H9 (cell line): ENCODE data around the gene BRDT. TPM values are rescaled to one million over a fixed set of nuclear protein-coding genes. Genes with fewer than 3 reads are reported as not detected.
A peak's percentile ranks its signal among the peaks of the same experiment; 100 is the strongest.

ENCODE experiments used
- DNase-seq: peaks from one replicate; pipeline ENCODE4 v3.0.0-alpha.2; 2017
- H2AFZ ChIP-seq: one replicate; pipeline ENCODE4 v1.6.1; 2013; ENCODE audit warnings: mild to moderate bottlenecking, low read length, control low read depth, moderate library complexity
- H2AK5ac ChIP-seq: 2 replicates; pipeline ENCODE4 v1.6.1; 2013; ENCODE audit warnings: low read length, control low read depth, mixed read lengths; ENCODE audit not compliant: insufficient read length
- H2BK120ac ChIP-seq: one replicate; pipeline ENCODE4 v1.6.1; 2013; ENCODE audit warnings: low read depth, mild to moderate bottlenecking, low read length, control low read depth, inconsistent platforms; ENCODE audit not compliant: poor library complexity, severe bottlenecking
- H2BK12ac ChIP-seq: 2 replicates; pipeline ENCODE4 v1.6.1; 2013; ENCODE audit warnings: low read length, control low read depth, mixed read lengths, low read depth; ENCODE audit not compliant: insufficient read length
- H2BK15ac ChIP-seq: 2 replicates; pipeline ENCODE4 v1.6.1; 2013; ENCODE audit warnings: low read depth, low read length, control low read depth
- H2BK20ac ChIP-seq: one replicate; pipeline ENCODE4 v1.6.1; 2013; ENCODE audit warnings: low read depth, mild to moderate bottlenecking, low read length, control low read depth, inconsistent platforms; ENCODE audit not compliant: poor library complexity, severe bottlenecking
- H2BK5ac ChIP-seq: 2 replicates; pipeline ENCODE4 v1.6.1; 2013; ENCODE audit warnings: low read length, control low read depth, mixed read lengths; ENCODE audit not compliant: insufficient read length
- H3K14ac ChIP-seq: 2 replicates; pipeline ENCODE4 v1.6.1; 2013; ENCODE audit warnings: low read length, control low read depth; ENCODE audit not compliant: insufficient read depth
- H3K18ac ChIP-seq: 2 replicates; pipeline ENCODE4 v1.6.1; 2013; ENCODE audit warnings: low read depth, mild to moderate bottlenecking, mixed read lengths, low read length, control low read depth; ENCODE audit not compliant: insufficient read length
- H3K23ac ChIP-seq: 2 replicates; pipeline ENCODE4 v1.6.1; 2013; ENCODE audit warnings: low read length, control low read depth, mixed read lengths, low read depth; ENCODE audit not compliant: insufficient read length
- H3K23me2 ChIP-seq: 2 replicates; pipeline ENCODE4 v1.6.1; 2013; ENCODE audit warnings: low read depth, mild to moderate bottlenecking, mixed read lengths, low read length, control low read depth; ENCODE audit not compliant: insufficient read length, poor library complexity, severe bottlenecking
- H3K27ac ChIP-seq: 2 replicates; pipeline ENCODE4 v1.5.1; 2013; ENCODE audit warnings: low read length, control low read depth, mixed read lengths, low read depth; ENCODE audit not compliant: insufficient read length
- H3K27me3 ChIP-seq: 2 replicates; pipeline ENCODE4 v1.6.1; 2013; ENCODE audit warnings: low read length, control low read depth, inconsistent platforms; ENCODE audit not compliant: insufficient read depth
- H3K4ac ChIP-seq: 2 replicates; pipeline ENCODE4 v1.6.1; 2013; ENCODE audit warnings: low read depth, mild to moderate bottlenecking, control low read depth, inconsistent platforms, low read length, moderate library complexity
- H3K4me1 ChIP-seq: 2 replicates; pipeline ENCODE4 v1.6.1; 2013; ENCODE audit warnings: low read length, control low read depth, inconsistent platforms; ENCODE audit not compliant: insufficient read depth
- H3K4me2 ChIP-seq: 2 replicates; pipeline ENCODE4 v1.6.1; 2013; ENCODE audit warnings: low read length, control low read depth, mixed read lengths; ENCODE audit not compliant: insufficient read length, insufficient read depth
- H3K56ac ChIP-seq: 2 replicates; pipeline ENCODE4 v1.6.1; 2013; ENCODE audit warnings: low read depth, mild to moderate bottlenecking, mixed read lengths, low read length, control low read depth; ENCODE audit not compliant: insufficient read length
- H3K79me1 ChIP-seq: 2 replicates; pipeline ENCODE4 v1.6.1; 2013; ENCODE audit warnings: low read depth, mild to moderate bottlenecking, moderate library complexity, low read length, control low read depth, inconsistent platforms; ENCODE audit not compliant: insufficient read depth, poor library complexity, severe bottlenecking
- H3K79me2 ChIP-seq: 2 replicates; pipeline ENCODE4 v1.6.1; 2013; ENCODE audit warnings: low read length, control low read depth, inconsistent platforms; ENCODE audit not compliant: insufficient read depth
- H3K9ac ChIP-seq: 2 replicates; pipeline ENCODE4 v1.6.1; 2013; ENCODE audit warnings: low read length, control low read depth, mixed read lengths; ENCODE audit not compliant: insufficient read length; ENCODE audit errors: extremely low read depth
- H3K9me3 ChIP-seq: one replicate; pipeline ENCODE4 v1.6.1; 2013; ENCODE audit warnings: low read depth, low read length, inconsistent platforms; ENCODE audit not compliant: control insufficient read depth
- H3T11ph ChIP-seq: one replicate; pipeline ENCODE4 v1.6.1; 2013; ENCODE audit warnings: mild to moderate bottlenecking, low read length, control low read depth, inconsistent platforms
- H4K20me1 ChIP-seq: one replicate; pipeline ENCODE4 v1.6.1; 2013; ENCODE audit not compliant: control insufficient read depth, insufficient read length, insufficient read depth
- H4K5ac ChIP-seq: 2 replicates; pipeline ENCODE4 v1.6.1; 2013; ENCODE audit warnings: low read depth, mild to moderate bottlenecking, mixed read lengths, low read length, control low read depth; ENCODE audit not compliant: insufficient read length
- H4K8ac ChIP-seq: replicated peaks from 2 replicates; pipeline ENCODE4 v1.6.1; 2013; ENCODE audit warnings: low read length, control low read depth, mixed read lengths, low read depth; ENCODE audit not compliant: insufficient read length
- H4K91ac ChIP-seq: 2 replicates; pipeline ENCODE4 v1.6.1; 2013; ENCODE audit warnings: low read depth, mild to moderate bottlenecking, moderate library complexity, mixed read lengths, low read length, control low read depth; ENCODE audit not compliant: insufficient read length
- H3K27ac Mint-ChIP-seq, 3 experiments: 2 replicates in 2 of 3; 3 replicates in 1 of 3; pipeline ENCODE4 v1.8.0; 2020 to 2021; ENCODE audit warnings: mixed read lengths in 3 of 3, mild to moderate bottlenecking in 1 of 3, moderate library complexity in 1 of 3
- H3K27me3 Mint-ChIP-seq: 2 replicates; pipeline ENCODE4 v1.8.0; 2021; ENCODE audit warnings: low read depth, mild to moderate bottlenecking, moderate library complexity, mixed read lengths
- H3K36me3 Mint-ChIP-seq, 3 experiments: 2 replicates in 2 of 3; 3 replicates in 1 of 3; pipeline ENCODE4 v1.8.0; 2020 to 2021; ENCODE audit warnings: low read depth in 3 of 3, mixed read lengths in 3 of 3; ENCODE audit not compliant: insufficient read depth in 1 of 3
- H3K4me1 Mint-ChIP-seq, 2 experiments: 2 replicates each; pipeline ENCODE4 v1.8.0; 2020; ENCODE audit warnings: mixed read lengths in 2 of 2
- H3K4me3 Mint-ChIP-seq, 2 experiments: 2 replicates in 1 of 2; 3 replicates in 1 of 2; pipeline ENCODE4 v1.8.0; 2020 to 2021; ENCODE audit warnings: mild to moderate bottlenecking in 2 of 2, mixed read lengths in 2 of 2, moderate library complexity in 1 of 2
- H3K9me3 Mint-ChIP-seq, 2 experiments: 2 replicates in 1 of 2; 3 replicates in 1 of 2; pipeline ENCODE4 v1.8.0; 2020; ENCODE audit warnings: mild to moderate bottlenecking in 2 of 2, mixed read lengths in 2 of 2, moderate library complexity in 1 of 2
- CTCF ChIP-seq: fragments of 200-600 bp; sonication (generic); conservative IDR thresholded peaks from 3 replicates; pipeline ENCODE4 v1.8.0; 2021; ENCODE audit warnings: antibody characterized with exemption, mild to moderate bottlenecking
- WGBS: extraction: QIAGEN DNeasy Blood & Tissue Kit; methylation state at CpG from one replicate; pipeline ENCODE4 v1.1.7; 2013; ENCODE audit warnings: missing lambda C conversion rate, low lambda C conversion rate, mixed read lengths; ENCODE audit not compliant: insufficient read length; ENCODE audit errors: extremely low coverage; 5-methylcytosine and 5-hydroxymethylcytosine counted together
- long read RNA-seq: library from polyadenylated mRNA; unstranded; transcript quantifications from one replicate; pipeline ENCODE4 v2.0.0, GENCODE V29; 2020
- total RNA-seq: library from RNA; stranded (reverse); gene quantifications from 2 replicates; pipeline ENCODE4 v1.2.1, GENCODE V29; 2021

Gene BRDT
- 0.15 TPM in 2 replicates for total RNA-seq
- long read RNA-seq, partial matches to known transcripts = 0 of 2 reads
- long read RNA-seq, other reads (novel, unspliced or antisense) = 2 of 2 reads

DNA sequence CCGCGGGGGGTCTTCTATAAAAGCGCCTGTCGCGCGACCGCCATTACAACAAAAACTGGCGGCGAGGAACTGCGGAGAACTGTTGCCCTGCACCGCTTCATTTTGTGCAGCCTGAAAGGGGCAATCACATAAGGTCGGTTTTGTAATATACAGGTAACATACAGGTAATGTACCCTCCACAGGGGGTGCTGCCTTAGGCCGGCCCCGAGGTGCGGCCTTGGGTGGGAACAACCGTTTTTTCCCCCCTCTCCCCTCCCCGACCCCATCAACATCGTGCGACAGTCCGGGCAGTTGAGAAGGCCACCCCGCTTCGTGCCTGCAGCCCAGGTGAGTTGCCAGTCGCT is at the start of gene BRDT:
BRDT (plus strand) TSS at position 46 of the 344 bp plus-strand sequence. CDS start 13,354 bp downstream, outside the sequence.
- H3K9me3 Mint-ChIP-seq = no peaks in the 10 kb centered on the region
- Histone ChIP-seq H4K5ac (no peak within 1 kb of the TSS), H3K27ac (no peak within 1 kb of the TSS), H3K4me1 (no peaks in the 10 kb centered on the region), H3K56ac (no peak within 1 kb of the TSS), H3K18ac (no peak within 1 kb of the TSS), H2BK5ac (no peak within 1 kb of the TSS), H2BK15ac (no peak within 1 kb of the TSS), H3K4ac (no peak within 1 kb of the TSS), H2AFZ (peak within 1 kb of the TSS; percentile 37), H3K79me1 (no peaks in the 10 kb centered on the region), H2AK5ac (no peak within 1 kb of the TSS), H3K23ac (no peak within 1 kb of the TSS), H3T11ph (no peak within 1 kb of the TSS), H3K9me3 (no peaks in the 10 kb centered on the region), H2BK20ac (no peak within 1 kb of the TSS), H4K8ac (no peak within 1 kb of the TSS), H3K23me2 (no peaks in the 10 kb centered on the region), H2BK12ac (no peak within 1 kb of the TSS), H2BK120ac (no peak within 1 kb of the TSS), H3K9ac (no peak within 1 kb of the TSS), H4K91ac (no peak within 1 kb of the TSS), H3K14ac (no peak within 1 kb of the TSS), H4K20me1 (no peaks in the 10 kb centered on the region), H3K27me3 (no peaks in the 10 kb centered on the region), H3K4me2 (no peak within 1 kb of the TSS), H3K79me2 (no peaks in the 10 kb centered on the region)
- no peaks in the 10 kb centered on the region for H3K27me3 Mint-ChIP-seq
- DNase-seq = no peak
- WGBS = no CpG with 5 or more reads among the region's 23 CpGs
- TF ChIP-seq CTCF = no peak
- no peak within 1 kb of the TSS for H3K4me3 Mint-ChIP-seq
- peak within 1 kb of the TSS in 1 of 3 experiments; percentile 76; a peak in 1 of 7 replicates for H3K27ac Mint-ChIP-seq
- no peaks in the 10 kb centered on the region for H3K36me3 Mint-ChIP-seq
- peaks cover 0 to 7% of the 10 kb centered on the region in 2 experiments; a peak in 2 of 4 replicates for H3K4me1 Mint-ChIP-seq
